ENCODE measurements around the gene CDA.
"Not testable (repeated sequence)": the region's sequence is repeated elsewhere in the genome, so short reads cannot be mapped to it uniquely, and the experiment has no call there.

CDA gene

GRCh38 chr1:20586953-20587660 lies 1.8 kb upstream of the CDA start:
- no peak for DNase-seq (ENCODE audit: low spot score)

GRCh38 chr1:20587661-20588053 lies 1.2 kb upstream of the CDA start:
- no peak for DNase-seq (ENCODE audit: low spot score)

DNA sequence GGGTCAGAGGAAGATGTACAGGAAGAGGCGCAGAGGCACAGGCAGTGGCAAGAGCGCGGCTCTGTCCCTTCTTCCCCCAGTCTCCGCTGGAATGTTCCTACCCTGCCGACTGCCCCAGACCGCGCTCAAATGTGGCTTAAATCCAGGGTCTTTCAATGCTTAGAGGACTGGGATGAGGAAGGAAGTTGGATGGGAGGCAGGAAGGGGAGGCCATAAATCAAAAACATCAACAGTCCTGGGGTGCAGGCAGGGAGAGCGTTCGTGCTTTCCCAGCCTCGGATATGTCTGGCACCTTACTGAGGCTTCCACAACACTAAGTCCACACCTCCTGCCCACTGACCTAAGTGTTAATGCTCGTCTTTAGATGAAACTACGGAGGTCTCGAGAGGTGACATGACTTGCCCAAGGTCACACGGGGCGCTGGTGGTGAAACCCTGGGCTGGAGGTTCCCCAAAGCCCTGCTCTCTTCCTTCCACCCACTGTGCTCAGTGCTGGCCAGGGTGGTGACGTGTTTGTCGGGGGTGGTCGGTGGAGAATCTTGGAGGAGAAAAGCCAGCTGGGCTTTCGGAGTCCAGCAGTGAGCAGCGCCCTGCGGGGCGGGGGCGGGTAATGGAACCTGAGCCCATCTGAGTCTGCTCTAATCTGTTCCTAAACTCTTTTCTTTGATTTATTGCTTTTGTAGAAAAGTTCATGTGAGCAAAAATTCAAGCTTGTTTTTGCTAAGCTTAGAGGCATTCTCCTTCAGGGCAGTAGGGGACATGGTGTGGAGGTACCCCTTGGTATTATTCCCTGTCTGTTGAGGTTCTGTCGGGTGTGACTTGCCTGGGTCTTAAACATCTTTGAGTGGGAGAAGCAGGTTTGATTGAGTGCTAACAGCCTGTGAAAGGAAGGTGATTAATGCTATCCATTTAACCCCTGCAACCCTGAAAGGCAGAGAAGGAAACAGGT lies 708 bp downstream of the CDA start:
- no peak for DNase-seq (ENCODE audit: low spot score)

GRCh38 chr1:20590306-20590777 lies 1.4 kb downstream of the CDA start:
- no peak for DNase-seq (ENCODE audit: low spot score)

DNA sequence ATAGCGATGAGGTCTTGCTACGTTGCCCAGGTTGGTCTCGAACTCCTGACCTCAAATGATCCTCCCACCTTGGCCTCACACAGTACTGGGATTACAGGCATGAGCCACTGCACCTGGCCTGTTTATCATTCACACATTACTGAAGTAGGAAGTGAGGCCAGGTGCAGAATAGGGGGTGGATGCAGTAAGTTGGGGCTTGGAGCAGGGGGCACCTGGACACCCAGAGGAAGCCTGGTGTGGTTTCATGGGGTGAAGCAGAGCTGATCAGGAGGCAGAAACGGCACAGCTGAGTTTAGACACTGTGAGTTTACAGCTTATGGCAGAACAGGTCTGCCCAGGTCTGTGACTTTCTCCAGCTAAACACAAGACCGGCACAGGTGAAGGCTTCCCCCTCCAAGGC lies 4.9 kb downstream of the CDA start:
- no peak for DNase-seq (ENCODE audit: low spot score)

GRCh38 chr1:20594746-20595145 lies 5.8 kb downstream of the CDA start:
- DNase-seq (ENCODE audit: low spot score), result no peak

DNA sequence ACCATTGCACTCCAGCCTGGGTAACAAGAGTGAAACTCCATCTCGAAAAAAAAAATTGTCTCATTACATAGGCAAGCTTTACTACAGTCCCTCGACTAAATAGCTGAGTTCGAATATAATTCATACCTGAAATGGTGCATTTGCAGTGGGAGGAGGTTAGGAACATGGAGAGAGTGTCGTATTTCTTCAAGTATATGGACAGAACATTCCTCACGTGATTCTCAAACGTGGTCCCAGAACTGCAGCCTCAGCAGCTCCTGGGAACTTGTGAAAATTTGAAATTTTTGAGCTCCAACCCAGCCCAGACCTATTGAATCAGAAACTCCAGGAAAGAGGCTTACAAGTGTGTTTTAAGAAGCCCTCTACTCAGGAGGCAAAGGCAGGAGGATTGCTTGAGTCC lies 7.2 kb downstream of the CDA start:
- DNase-seq (ENCODE audit: low spot score), result no peak

DNA sequence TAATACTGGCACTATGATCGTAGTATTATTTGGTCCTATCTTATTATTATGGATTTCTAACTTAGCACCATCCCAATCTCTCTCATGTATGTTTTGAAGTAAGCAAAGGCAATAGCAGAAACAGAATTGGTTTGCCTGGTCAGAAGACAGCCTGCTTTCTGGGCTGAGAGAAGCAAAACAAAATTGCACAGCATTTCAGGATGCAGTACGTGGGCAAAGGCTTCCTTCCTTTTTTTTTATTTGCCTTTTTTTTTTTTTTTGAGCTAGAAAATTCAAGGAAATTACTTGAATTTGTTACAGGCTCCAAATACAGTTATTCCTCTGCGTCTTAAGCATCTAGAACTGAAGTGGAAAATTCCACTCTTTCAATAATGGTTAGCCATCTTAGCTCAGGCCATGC lies 8.8 kb downstream of the CDA start:
- DNase-seq (ENCODE audit: low spot score), result no peak

GRCh38 chr1:20600156-20600555 lies 11.3 kb downstream of the CDA start:
- DNase-seq (ENCODE audit: low spot score), result no peak

DNA sequence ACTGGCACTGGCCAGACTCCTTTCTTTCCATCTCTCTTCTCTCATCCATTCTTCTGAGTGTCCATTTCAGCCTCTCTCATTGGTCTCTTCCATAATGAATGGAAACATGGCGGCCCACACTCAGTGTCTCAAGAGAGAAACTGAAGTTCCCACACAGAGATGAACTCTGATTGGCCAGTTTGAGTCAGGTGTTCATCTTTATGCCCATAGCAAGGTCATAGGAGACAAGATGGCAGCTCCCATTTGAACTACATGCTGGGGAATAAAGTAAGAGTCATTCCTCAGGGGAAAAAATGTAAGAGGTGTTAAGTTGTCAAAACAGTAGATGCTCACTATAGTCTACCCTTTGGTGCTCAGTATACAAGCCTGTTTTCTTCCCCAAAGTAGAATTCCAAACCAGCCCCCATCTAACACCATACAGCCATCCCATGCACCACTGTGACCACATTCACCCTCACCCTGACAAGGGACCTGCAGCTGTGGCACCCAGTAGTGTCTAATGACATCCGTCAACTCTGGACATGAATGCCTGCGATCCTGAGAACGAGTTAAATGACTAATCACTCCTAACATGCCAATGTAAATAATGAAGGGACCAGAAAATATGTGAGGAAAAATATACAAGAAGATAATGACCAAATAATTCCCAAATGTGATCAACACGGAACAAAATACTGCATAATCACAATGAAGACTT lies 12.4 kb downstream of the CDA start:
- no peak for DNase-seq (ENCODE audit: low spot score)

DNA sequence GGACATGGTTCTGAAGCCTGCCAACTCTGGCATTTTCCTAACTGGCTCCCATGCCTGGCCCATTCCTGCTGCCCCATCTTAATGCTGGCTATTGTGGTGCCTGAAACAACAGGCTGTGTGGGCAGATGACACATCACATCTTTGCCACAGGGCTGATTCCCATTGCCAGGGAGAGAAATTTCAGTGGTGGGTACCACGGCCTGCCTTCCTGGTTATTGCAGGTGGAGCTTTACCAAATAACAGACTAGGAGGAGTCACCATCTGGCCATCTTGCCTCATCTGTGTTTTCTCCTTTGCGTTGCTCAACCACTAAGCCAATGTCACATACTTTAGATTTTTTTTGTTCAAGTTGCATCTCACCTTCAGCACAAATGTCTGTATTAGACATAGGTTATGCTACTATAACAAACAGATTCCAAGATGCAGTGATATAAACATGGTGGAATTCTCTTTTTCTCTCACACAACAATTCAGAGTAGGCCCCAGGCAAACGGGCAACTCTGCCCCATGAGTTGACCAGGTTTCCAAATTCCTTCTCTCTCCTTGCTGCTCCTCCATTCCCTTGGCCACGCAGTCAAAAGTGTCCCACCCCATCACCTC lies 14.1 kb downstream of the CDA start:
- no peak for DNase-seq (ENCODE audit: low spot score)

GRCh38 chr1:20603504-20604464 lies 14.9 kb downstream of the CDA start:
- no peak for DNase-seq (ENCODE audit: low spot score)

GRCh38 chr1:20604678-20605077 lies 15.8 kb downstream of the CDA start:
- no peak for DNase-seq (ENCODE audit: low spot score)

- not testable (repeated sequence) for DNase-seq (ENCODE audit: low spot score)
Observed at GRCh38 chr1:20606801-20607570, 18.1 kb downstream of the CDA start.

- no peak for DNase-seq (ENCODE audit: low spot score)
Observed at GRCh38 chr1:20609541-20609940, 20.6 kb downstream of the CDA start.

DNA sequence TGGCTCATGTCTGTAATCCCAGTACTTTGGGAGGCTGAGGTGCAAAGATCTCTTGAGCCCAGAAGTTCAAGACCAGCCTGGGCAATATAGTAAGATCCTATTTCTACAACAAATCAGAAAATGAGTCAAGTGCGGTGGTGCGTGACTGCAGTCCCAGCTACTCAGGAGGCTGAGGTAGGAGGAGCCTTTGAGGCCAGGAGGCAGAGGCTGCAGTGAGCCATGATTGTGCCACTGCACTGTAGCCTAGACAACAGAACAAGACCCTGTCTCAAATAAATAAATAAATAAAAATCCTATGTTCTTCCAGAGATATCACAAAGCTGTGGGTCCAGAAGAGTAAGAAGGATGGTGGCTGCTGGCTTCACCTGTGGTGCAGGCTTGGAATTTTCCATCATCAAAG lies 22.1 kb downstream of the CDA start:
- no peak for DNase-seq (ENCODE audit: low spot score)

- DNase-seq (ENCODE audit: low spot score), result no peak
Observed at GRCh38 chr1:20611652-20612051, 22.8 kb downstream of the CDA start.

DNA sequence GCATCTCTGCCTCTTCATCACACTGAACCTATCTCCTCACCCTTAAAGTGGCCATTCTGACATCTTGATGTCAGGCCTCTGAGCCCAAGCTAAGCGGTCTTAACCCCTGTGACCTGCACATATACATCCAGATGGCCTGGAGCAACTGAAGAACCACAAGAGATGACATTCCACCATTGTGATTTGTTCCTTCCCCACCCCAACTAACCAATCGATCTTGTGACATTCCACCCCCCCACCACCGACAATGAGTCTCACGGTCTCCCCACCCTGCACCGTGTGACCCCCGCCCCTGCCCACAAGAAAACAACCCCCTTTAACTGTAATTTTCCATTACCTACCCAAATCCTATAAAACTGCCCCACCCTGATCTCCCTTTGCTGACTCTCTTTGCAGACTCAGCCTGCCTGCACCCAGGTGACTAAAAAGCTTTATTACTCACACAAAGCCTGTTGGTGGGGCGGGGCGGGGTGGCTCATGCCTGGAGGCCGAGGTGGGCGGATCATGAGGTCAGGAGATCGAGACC lies 23.4 kb downstream of the CDA start:
- no peak for DNase-seq (ENCODE audit: low spot score)

GRCh38 chr1:20614131-20614579 lies 25.3 kb downstream of the CDA start:
- no peak for DNase-seq (ENCODE audit: low spot score)

Data from left forelimb (tissue), 1 donor.